ENCODE measurements around the gene OR2L8.
A peak's percentile ranks its signal among the peaks of the same experiment; 100 is the strongest.

Gene OR2L8

DNA sequence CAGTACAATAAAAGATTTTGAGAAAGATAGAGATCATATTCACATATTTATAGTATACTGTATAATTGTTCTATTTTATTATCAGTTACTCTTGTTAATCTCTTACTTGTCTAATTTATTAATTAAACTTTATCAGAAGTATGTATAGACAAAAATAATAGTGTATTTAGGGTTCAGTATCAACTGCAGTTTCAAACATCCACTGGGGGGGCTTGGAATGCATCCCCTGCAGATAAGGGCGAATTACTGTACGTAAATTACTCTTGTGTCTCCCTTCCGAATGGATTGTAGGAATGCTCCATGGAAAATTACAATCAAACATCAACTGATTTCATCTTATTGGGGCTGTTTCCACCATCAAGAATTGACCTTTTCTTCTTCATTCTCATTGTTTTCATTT, at the start of gene OR2L8:
Gene OR2L8 (plus strand): TSS at position 301 of the 400 bp plus-strand sequence. CDS start 0 bp downstream, at position 301.
- H3K27me3 ChIP-seq (ENCODE audit: control insufficient read depth in 2 of 2, insufficient read depth in 2 of 2, low read length in 2 of 2): no peaks in the 10 kb centered on the region
- peaks cover 0 to 2% of the 10 kb centered on the region in 2 donors for H3K9me3 ChIP-seq (ENCODE audit: control insufficient read depth in 2 of 2, low read length in 2 of 2)
- no peak within 1 kb of the TSS for H3K9ac ChIP-seq (ENCODE audit: low read depth in 1 of 2, low read length in 2 of 2)
- no peaks in the 10 kb centered on the region for H3K4me1 ChIP-seq (ENCODE audit: control insufficient read depth in 2 of 2, insufficient read depth in 2 of 2, low read length in 2 of 2)
- no peak within 1 kb of the TSS for H3K27ac ChIP-seq (ENCODE audit: low read depth in 2 of 2, low read length in 2 of 2)
- H3K36me3 ChIP-seq (ENCODE audit: control insufficient read depth in 2 of 2, insufficient read depth in 2 of 2, low read length in 2 of 2): no peaks in the 10 kb centered on the region
- no peak within 1 kb of the TSS for H3K4me3 ChIP-seq (ENCODE audit: low read length in 2 of 2)

GRCh38 chr1:247904122-247904521, 44.5 kb upstream of the OR2L8 start:
- Histone ChIP-seq H3K27ac (ENCODE audit: low read depth in 2 of 2, low read length in 2 of 2) (no peak overlapping the region), H3K36me3 (ENCODE audit: control insufficient read depth in 2 of 2, insufficient read depth in 2 of 2, low read length in 2 of 2) (no peaks in the 10 kb centered on the region), H3K9me3 (ENCODE audit: control insufficient read depth in 2 of 2, low read length in 2 of 2) (no peaks in the 10 kb centered on the region)

GRCh38 chr1:247905181-247905580, 43.5 kb upstream of the OR2L8 start:
- no peak overlapping the region for H3K4me3 ChIP-seq (ENCODE audit: low read length in 2 of 2)
- no peak overlapping the region for H3K9ac ChIP-seq (ENCODE audit: low read depth in 1 of 2, low read length in 2 of 2)
- no peak overlapping the region for H3K27ac ChIP-seq (ENCODE audit: low read depth in 2 of 2, low read length in 2 of 2)
- no peaks in the 10 kb centered on the region for H3K36me3 ChIP-seq (ENCODE audit: control insufficient read depth in 2 of 2, insufficient read depth in 2 of 2, low read length in 2 of 2)
- H3K4me1 ChIP-seq (ENCODE audit: control insufficient read depth in 2 of 2, insufficient read depth in 2 of 2, low read length in 2 of 2): no peaks in the 10 kb centered on the region
- H3K9me3 ChIP-seq (ENCODE audit: control insufficient read depth in 2 of 2, low read length in 2 of 2): no peaks in the 10 kb centered on the region
- H3K27me3 ChIP-seq (ENCODE audit: control insufficient read depth in 2 of 2, insufficient read depth in 2 of 2, low read length in 2 of 2): no peaks in the 10 kb centered on the region

More at GRCh38 chr1:247904122-247904521, 44.5 kb upstream of the OR2L8 start:
- no peak overlapping the region for H3K9ac ChIP-seq (ENCODE audit: low read depth in 1 of 2, low read length in 2 of 2)
- H3K4me3 ChIP-seq (ENCODE audit: low read length in 2 of 2): no peak overlapping the region
- H3K27me3 ChIP-seq (ENCODE audit: control insufficient read depth in 2 of 2, insufficient read depth in 2 of 2, low read length in 2 of 2): no peaks in the 10 kb centered on the region
- H3K4me1 ChIP-seq (ENCODE audit: control insufficient read depth in 2 of 2, insufficient read depth in 2 of 2, low read length in 2 of 2): no peaks in the 10 kb centered on the region

DNA sequence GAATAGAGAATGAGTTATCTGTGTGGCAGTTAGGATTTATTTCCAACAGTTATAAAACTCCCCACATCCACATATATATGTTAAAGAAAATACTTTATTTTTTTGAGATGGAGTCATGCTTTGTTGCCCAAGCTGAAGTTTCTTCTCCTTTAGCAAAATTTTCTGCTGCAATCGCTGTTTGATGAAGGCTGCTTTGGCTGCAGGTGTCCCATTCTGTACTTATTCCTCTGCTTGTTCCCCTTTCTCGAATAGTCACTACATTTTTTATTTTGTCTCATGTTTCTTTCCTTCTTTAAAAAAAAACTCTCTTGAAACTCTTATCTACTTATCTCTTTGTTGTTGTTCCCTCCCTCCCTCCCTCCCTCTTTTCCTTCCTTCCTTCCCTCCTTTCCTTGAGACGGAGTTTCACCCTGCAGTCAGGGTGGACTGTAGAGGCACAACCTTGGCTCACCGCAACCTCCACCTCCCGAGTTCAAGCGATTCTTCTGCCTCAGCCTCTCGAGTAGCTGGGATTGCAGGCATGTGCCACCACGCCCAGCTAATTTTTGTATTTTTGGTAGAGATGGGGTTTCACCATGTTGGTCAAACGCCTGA, 42.7 kb upstream of the OR2L8 start:
- H3K36me3 ChIP-seq (ENCODE audit: control insufficient read depth in 2 of 2, insufficient read depth in 2 of 2, low read length in 2 of 2): no peaks in the 10 kb centered on the region
- H3K27ac ChIP-seq (ENCODE audit: low read depth in 2 of 2, low read length in 2 of 2): no peak overlapping the region
- H3K27me3 ChIP-seq (ENCODE audit: control insufficient read depth in 2 of 2, insufficient read depth in 2 of 2, low read length in 2 of 2): no peaks in the 10 kb centered on the region
- peaks cover 0 to 2% of the 10 kb centered on the region in 2 donors for H3K9me3 ChIP-seq (ENCODE audit: control insufficient read depth in 2 of 2, low read length in 2 of 2)
- H3K4me3 ChIP-seq (ENCODE audit: low read length in 2 of 2): peak overlapping the region in 1 of 2 donors; percentile 55
- H3K4me1 ChIP-seq (ENCODE audit: control insufficient read depth in 2 of 2, insufficient read depth in 2 of 2, low read length in 2 of 2): no peaks in the 10 kb centered on the region
- no peak overlapping the region for H3K9ac ChIP-seq (ENCODE audit: low read depth in 1 of 2, low read length in 2 of 2)

- Histone ChIP-seq H3K4me1 (ENCODE audit: control insufficient read depth in 2 of 2, insufficient read depth in 2 of 2, low read length in 2 of 2) (no peaks in the 10 kb centered on the region), H3K4me3 (ENCODE audit: low read length in 2 of 2) (peak overlapping the region in 1 of 2 donors; percentile 55), H3K27me3 (ENCODE audit: control insufficient read depth in 2 of 2, insufficient read depth in 2 of 2, low read length in 2 of 2) (no peaks in the 10 kb centered on the region), H3K9me3 (ENCODE audit: control insufficient read depth in 2 of 2, low read length in 2 of 2) (peaks cover 0 to 2% of the 10 kb centered on the region in 2 donors), H3K27ac (ENCODE audit: low read depth in 2 of 2, low read length in 2 of 2) (no peak overlapping the region), H3K9ac (ENCODE audit: low read depth in 1 of 2, low read length in 2 of 2) (no peak overlapping the region), H3K36me3 (ENCODE audit: control insufficient read depth in 2 of 2, insufficient read depth in 2 of 2, low read length in 2 of 2) (no peaks in the 10 kb centered on the region)
Measured at GRCh38 chr1:247906504-247907047, 42.1 kb upstream of the OR2L8 start.

GRCh38 chr1:247908766-247909165, 39.9 kb upstream of the OR2L8 start:
- no peaks in the 10 kb centered on the region for H3K36me3 ChIP-seq (ENCODE audit: control insufficient read depth in 2 of 2, insufficient read depth in 2 of 2, low read length in 2 of 2)
- H3K4me3 ChIP-seq (ENCODE audit: low read length in 2 of 2): no peak overlapping the region
- H3K9me3 ChIP-seq (ENCODE audit: control insufficient read depth in 2 of 2, low read length in 2 of 2): peaks cover 0 to 2% of the 10 kb centered on the region in 2 donors
- no peaks in the 10 kb centered on the region for H3K4me1 ChIP-seq (ENCODE audit: control insufficient read depth in 2 of 2, insufficient read depth in 2 of 2, low read length in 2 of 2)
- no peak overlapping the region for H3K9ac ChIP-seq (ENCODE audit: low read depth in 1 of 2, low read length in 2 of 2)
- no peaks in the 10 kb centered on the region for H3K27me3 ChIP-seq (ENCODE audit: control insufficient read depth in 2 of 2, insufficient read depth in 2 of 2, low read length in 2 of 2)
- H3K27ac ChIP-seq (ENCODE audit: low read depth in 2 of 2, low read length in 2 of 2): no peak overlapping the region

GRCh38 chr1:247913786-247914185, 34.9 kb upstream of the OR2L8 start:
- H3K27me3 ChIP-seq (ENCODE audit: control insufficient read depth in 2 of 2, insufficient read depth in 2 of 2, low read length in 2 of 2): no peaks in the 10 kb centered on the region
- no peak overlapping the region for H3K9ac ChIP-seq (ENCODE audit: low read depth in 1 of 2, low read length in 2 of 2)
- no peak overlapping the region for H3K27ac ChIP-seq (ENCODE audit: low read depth in 2 of 2, low read length in 2 of 2)
- H3K4me3 ChIP-seq (ENCODE audit: low read length in 2 of 2): no peak overlapping the region
- H3K4me1 ChIP-seq (ENCODE audit: control insufficient read depth in 2 of 2, insufficient read depth in 2 of 2, low read length in 2 of 2): no peaks in the 10 kb centered on the region
- H3K9me3 ChIP-seq (ENCODE audit: control insufficient read depth in 2 of 2, low read length in 2 of 2): peaks cover 0 to 2% of the 10 kb centered on the region in 2 donors
- H3K36me3 ChIP-seq (ENCODE audit: control insufficient read depth in 2 of 2, insufficient read depth in 2 of 2, low read length in 2 of 2): no peaks in the 10 kb centered on the region

DNA sequence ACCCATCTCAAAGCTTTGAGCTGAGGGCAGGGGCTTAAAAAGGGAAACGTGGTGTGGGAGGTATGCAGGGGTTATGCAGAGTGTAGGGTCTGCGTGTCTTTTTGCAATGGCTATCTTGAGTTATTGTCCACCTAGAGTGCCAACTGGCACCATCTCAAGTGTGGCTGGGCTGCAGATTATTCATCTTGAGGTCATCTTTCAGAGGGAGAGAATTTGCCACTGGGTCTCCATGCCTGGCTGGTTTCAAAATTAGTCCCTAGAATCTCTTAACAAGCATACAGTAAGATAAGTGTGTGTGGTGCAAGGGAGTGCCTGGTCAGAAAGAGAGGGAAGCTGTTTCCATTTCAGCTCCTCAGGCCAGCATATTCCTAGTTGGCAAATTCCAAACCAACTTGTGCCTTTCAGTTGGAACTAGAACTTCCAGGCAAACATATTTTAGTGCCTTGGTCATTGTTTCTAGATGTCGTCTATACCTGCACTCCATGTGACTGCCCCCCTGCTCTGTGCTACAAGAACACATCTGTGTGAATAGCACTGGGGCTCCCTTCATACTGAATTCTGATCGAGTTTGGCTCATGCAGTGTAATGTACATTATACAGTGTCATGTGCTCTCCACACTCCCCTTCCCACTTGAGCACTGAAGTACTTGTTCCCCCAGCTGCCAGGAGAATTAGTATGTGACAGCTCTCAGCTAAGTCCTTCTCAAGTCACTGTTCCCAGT, 33.6 kb upstream of the OR2L8 start:
- H3K27me3 ChIP-seq (ENCODE audit: control insufficient read depth in 2 of 2, insufficient read depth in 2 of 2, low read length in 2 of 2): no peaks in the 10 kb centered on the region
- peaks cover 0 to 2% of the 10 kb centered on the region in 2 donors for H3K9me3 ChIP-seq (ENCODE audit: control insufficient read depth in 2 of 2, low read length in 2 of 2)
- H3K36me3 ChIP-seq (ENCODE audit: control insufficient read depth in 2 of 2, insufficient read depth in 2 of 2, low read length in 2 of 2): no peaks in the 10 kb centered on the region
- no peak overlapping the region for H3K27ac ChIP-seq (ENCODE audit: low read depth in 2 of 2, low read length in 2 of 2)
- no peak overlapping the region for H3K9ac ChIP-seq (ENCODE audit: low read depth in 1 of 2, low read length in 2 of 2)
- no peak overlapping the region for H3K4me3 ChIP-seq (ENCODE audit: low read length in 2 of 2)
- no peaks in the 10 kb centered on the region for H3K4me1 ChIP-seq (ENCODE audit: control insufficient read depth in 2 of 2, insufficient read depth in 2 of 2, low read length in 2 of 2)

- Histone ChIP-seq H3K27me3 (ENCODE audit: control insufficient read depth in 2 of 2, insufficient read depth in 2 of 2, low read length in 2 of 2) (no peaks in the 10 kb centered on the region), H3K4me3 (ENCODE audit: low read length in 2 of 2) (no peak within 1 kb of the TSS), H3K9me3 (ENCODE audit: control insufficient read depth in 2 of 2, low read length in 2 of 2) (no peaks in the 10 kb centered on the region), H3K36me3 (ENCODE audit: control insufficient read depth in 2 of 2, insufficient read depth in 2 of 2, low read length in 2 of 2) (no peaks in the 10 kb centered on the region), H3K9ac (ENCODE audit: low read depth in 1 of 2, low read length in 2 of 2) (no peak within 1 kb of the TSS), H3K4me1 (ENCODE audit: control insufficient read depth in 2 of 2, insufficient read depth in 2 of 2, low read length in 2 of 2) (no peaks in the 10 kb centered on the region), H3K27ac (ENCODE audit: low read depth in 2 of 2, low read length in 2 of 2) (no peak within 1 kb of the TSS)
Measured at GRCh38 chr1:247919952-247920351, 28.7 kb upstream of the OR2L8 start, which contains the start of gene OR2T8. Gene OR2T8 (plus strand): TSS chr1:247920252. CDS start chr1:247921018, 766 bp downstream.

DNA sequence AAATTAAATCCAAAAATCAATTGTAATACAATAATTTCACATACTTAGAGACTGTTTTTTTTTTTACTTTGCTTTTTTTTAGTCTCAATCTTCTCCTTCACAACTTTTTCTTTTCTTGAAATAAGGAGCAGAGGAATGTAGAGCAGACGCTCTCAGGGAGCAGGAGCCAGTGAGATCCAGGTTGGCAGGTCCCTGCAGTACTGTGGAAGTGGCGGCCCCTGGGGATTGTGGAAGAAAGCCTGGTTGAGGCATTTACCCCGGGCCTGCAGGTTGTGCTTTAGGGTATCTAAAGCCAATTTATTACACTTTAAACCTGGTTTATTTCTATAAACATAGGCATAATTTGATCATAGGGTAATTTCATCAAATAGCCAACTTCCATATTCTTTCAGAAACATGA, 24.7 kb upstream of the OR2L8 start:
- Histone ChIP-seq H3K27ac (ENCODE audit: low read depth in 2 of 2, low read length in 2 of 2) (no peak overlapping the region), H3K27me3 (ENCODE audit: control insufficient read depth in 2 of 2, insufficient read depth in 2 of 2, low read length in 2 of 2) (no peaks in the 10 kb centered on the region), H3K4me3 (ENCODE audit: low read length in 2 of 2) (no peak overlapping the region), H3K36me3 (ENCODE audit: control insufficient read depth in 2 of 2, insufficient read depth in 2 of 2, low read length in 2 of 2) (no peaks in the 10 kb centered on the region), H3K9ac (ENCODE audit: low read depth in 1 of 2, low read length in 2 of 2) (no peak overlapping the region), H3K9me3 (ENCODE audit: control insufficient read depth in 2 of 2, low read length in 2 of 2) (no peaks in the 10 kb centered on the region), H3K4me1 (ENCODE audit: control insufficient read depth in 2 of 2, insufficient read depth in 2 of 2, low read length in 2 of 2) (no peaks in the 10 kb centered on the region)

Data from mucosa of rectum (tissue), 2 donors.